Suprapubic skin (tissue), 4 donors: ENCODE data around the gene OGT.
"Not testable (repeated sequence)": the region's sequence is repeated elsewhere in the genome, so short reads cannot be mapped to it uniquely, and the experiment has no call there.

Experiments
- CTCF ChIP-seq, 2 donors: fragments of 200-600 bp in 1 of 2; fragments of 450-650 bp in 1 of 2; sonication (generic) in 1 of 2; IDR thresholded peaks; one replicate each; pipeline ENCODE4 v1.5.1; 2016 to 2019; ENCODE audit warnings: antibody characterized with exemption in 2 of 2, mild to moderate bottlenecking in 1 of 2, moderate library complexity in 1 of 2
- EP300 ChIP-seq: sonication (generic); formaldehyde crosslinking; IDR thresholded peaks from one replicate; pipeline ENCODE4 v1.6.1; 2017; ENCODE audit warnings: antibody characterized with exemption
- POLR2AphosphoS5 ChIP-seq, 3 donors: sonication (generic); formaldehyde crosslinking; IDR thresholded peaks; one replicate each; pipeline ENCODE4 v1.6.1; 2017; ENCODE audit warnings: antibody characterized with exemption in 3 of 3

GRCh38 chrX:71513731-71514130 lies 19.2 kb upstream of the OGT start:
- TF ChIP-seq CTCF (IDR thresholded peaks at IDR 0.05); EP300; POLR2AphosphoS5 (IDR thresholded peaks at IDR 0.05): not testable (repeated sequence)
